ENCODE results near the gene PET117. TPM values are rescaled to one million over a fixed set of nuclear protein-coding genes. Genes with fewer than 3 reads are reported as not detected.
"Not testable (repeated sequence)": the region's sequence is repeated elsewhere in the genome, so short reads cannot be mapped to it uniquely, and the experiment has no call there.

The PET117 gene
- total RNA-seq, 1 experiment from 2014 or later = 17.9 TPM

GRCh38 chr20:18164356-18164755 is 26.7 kb downstream of the PET117 start:
- peak; percentile 57 for DNase-seq (ENCODE audit: low read depth)

- no peak for DNase-seq (ENCODE audit: low read depth)
Measured at GRCh38 chr20:18165553-18165952, 27.9 kb downstream of the PET117 start.

DNA sequence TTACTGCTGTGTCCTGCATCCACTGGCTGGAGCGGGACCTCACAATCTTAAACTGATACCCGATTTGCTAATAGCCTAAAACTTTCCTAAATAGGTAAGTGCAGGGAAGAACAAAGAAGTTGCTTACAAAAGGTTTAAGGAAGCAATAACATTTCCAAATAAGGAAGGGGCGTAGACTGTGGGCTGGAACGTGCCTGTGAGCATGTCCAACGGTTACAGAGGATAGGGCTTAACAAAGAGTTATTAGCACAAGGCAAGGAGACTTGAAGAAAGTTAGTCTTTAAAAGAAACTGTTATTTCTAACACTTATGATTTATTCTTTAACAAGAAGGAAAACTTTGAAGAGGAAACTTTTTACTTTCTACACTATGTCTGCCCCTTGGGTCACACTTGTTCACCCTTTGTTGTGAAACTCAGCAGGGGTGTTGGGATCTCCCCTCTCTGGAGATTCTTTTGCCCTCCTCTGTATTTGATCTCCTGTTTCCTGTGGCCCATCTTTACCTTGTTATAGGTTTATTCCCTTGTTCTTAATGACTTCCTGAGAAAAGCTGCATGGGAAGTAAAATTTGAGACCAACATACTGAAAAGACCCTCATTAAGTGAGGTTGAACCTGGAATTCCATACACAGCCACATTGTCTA is 28.7 kb downstream of the PET117 start:
- DNase-seq (ENCODE audit: low read depth) = no peak

- DNase-seq (ENCODE audit: low read depth) = no peak
Measured at GRCh38 chr20:18166950-18167349, 29.3 kb downstream of the PET117 start.

DNA sequence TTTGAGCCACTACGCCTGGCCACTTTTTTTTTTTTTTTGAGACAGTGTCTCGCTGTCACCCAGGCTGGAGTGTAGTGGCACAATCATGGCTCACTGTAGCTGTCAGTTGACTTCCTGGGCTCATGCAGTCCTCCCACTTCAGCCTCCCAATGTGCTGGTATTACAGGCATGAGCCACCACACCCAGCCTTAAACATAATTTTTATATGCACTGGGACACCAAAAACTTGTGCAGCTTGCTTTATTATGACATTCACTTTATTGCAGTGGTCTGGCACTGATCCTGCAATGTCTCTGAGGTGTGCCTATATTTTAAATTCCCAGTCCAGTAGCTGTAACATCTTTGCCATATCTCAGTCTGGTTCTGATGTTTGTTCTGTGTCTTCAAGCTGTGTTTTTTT is 34.7 kb downstream of the PET117 start:
- DNase-seq (ENCODE audit: low read depth) = no peak

DNA sequence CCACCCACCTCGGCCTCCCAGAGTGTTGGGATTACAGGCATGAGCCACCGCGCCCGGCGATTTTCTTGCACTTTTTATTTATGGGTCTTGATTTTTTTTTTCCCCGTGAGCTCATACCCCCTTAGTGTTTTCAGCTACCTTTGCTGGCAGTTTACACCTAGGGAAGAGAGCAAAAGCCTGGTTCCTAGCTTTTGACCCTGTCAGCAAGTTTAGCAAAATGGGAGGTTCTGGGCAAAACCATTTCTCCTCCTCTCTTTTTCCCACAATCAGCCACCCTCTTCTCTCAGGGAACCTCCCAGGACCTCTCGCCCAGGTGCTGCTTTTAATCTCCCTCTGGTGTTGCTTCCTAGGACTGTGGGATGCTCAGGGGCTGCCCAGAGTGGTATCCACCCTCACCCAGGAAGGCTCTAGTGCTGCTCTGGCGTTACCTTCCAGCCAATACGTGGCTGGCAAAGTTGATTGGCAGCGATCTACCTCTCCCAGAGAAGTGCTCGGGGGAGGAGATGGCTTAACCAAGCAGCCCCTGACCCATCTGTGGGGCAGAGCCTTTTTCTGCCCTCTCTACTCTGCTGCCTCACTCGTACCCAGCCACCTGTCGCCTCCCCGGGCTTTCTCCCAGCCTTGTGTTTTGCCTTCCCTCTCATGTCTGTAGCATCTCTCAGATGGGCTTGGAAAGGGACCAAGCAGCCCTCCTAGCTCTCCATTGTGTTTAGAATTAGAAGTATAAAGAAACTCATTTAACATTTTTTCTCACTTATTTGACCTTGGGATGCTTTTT is 37.4 kb downstream of the PET117 start:
- no peak for DNase-seq (ENCODE audit: low read depth)

DNA sequence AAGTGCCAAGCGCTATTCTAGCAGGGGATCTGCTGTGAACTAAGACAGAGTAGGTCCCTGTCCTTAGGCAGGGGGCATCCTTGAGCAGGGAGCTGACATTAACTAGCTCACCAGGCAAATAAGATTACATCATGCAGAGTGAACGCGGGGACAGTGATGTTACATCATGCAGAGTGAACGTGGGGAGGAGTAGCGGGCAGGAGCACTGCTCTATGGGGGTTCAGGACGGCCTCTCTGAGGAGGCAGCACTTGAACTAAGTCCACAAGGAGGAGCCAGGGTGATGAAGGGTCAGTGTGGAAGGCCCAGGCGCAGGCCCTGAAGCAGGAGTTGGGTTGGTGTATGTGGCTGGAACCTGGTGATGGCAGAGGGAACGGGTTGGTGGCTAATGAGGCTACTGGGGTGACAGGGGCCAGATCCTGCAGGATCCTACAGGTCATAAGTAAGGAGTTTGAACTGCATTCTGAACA is 38.7 kb downstream of the PET117 start:
- no peak for DNase-seq (ENCODE audit: low read depth)

- not testable (repeated sequence) for DNase-seq (ENCODE audit: low read depth)
Measured at GRCh38 chr20:18180366-18180765, 42.7 kb downstream of the PET117 start.

GRCh38 chr20:18180815-18181214 is 43.2 kb downstream of the PET117 start:
- no peak for DNase-seq (ENCODE audit: low read depth)

- no peak for DNase-seq (ENCODE audit: low read depth)
Measured at GRCh38 chr20:18187020-18187419, 49.4 kb downstream of the PET117 start.

DNA sequence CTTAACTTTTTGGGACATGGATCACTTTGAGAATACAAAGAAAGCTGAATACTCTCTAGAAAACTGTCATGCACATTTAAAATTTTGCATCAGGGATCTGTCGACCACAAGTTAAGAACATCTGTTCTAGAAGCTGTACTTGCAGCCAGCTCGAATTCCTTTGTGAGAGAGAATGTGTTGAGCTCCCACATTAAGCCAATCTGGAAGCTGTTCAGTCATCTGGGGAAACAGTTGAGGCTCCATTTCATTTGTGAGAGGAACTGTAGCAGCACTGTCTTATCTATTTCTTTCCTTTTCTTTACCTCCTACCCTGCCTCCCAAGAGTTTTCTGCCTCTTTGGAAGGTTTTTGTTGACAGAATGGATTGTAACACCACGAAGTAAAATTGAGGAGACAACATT is 50.8 kb downstream of the PET117 start:
- DNase-seq (ENCODE audit: low read depth) = no peak

DNA sequence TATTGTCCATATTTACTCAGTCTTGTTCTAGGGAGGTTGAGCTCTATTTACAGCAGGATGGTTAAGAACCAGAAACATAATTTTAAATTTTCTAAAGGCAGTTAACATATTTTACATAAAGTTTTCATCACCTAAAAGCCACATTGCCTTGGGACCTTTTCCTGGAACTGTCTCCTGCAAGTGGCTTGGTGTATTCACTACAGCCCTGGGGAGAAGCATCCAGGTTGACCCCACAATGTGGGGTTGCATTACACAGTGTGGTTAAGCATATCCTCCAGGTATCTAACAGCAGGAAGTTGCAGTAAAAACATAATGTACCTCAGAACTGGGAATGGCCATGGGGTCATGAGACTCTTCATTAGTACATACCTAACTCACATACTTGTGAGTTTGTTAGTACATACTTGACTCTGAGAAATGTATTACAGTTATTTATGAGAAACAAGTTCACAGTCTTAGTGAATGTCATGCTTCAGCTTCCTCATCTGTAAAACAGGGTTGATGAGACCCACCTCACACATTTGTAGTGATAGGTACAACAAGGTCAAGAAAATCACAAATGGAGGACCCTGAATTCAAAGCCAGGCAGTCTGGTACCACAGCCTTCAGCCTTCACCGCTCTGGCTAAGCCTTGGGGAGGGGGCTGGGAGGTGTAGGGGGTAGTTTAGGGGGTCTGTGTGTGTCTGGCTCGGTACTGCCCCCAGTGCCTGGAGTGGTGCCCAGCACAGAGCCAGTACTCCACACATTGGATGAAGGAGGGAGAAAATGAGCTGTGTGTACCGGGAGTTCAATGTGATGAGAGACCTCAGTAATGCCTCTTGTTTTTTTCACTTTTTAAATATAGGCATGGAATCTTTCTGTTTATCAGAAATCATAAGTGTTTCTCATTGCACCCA is 52.9 kb downstream of the PET117 start:
- no peak for DNase-seq (ENCODE audit: low read depth)

DNA sequence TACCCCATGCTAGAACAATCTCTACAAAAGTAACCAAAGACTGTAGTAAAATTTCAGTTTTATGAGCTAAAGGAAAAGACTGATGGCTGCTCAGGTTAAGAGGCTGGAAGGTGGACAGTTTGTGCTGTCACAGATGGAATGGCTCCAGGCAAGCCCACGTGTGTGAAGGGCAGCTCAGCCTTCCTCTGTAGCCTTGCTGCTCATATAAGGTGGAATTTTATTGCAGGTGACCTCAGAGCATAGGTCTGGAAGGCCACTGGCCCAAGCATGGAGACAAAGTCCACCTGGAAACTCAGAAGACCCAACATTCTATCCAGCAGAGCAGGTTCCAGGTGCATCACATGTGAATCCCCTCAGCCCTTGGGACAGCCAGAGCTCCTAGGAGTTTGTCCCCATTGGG is 53.6 kb downstream of the PET117 start:
- no peak for DNase-seq (ENCODE audit: low read depth)

Other genes starting within 250 kb of the PET117 start
- gene SNX5, start 169.1 kb upstream of the PET117 start, total RNA-seq (2014; rRNA removed; shearing (Covaris generic)) = 129 and 152 TPM in 2 replicates
- gene MGME1, start 168.8 kb upstream of the PET117 start, total RNA-seq (2014; rRNA removed; shearing (Covaris generic)) = 8.3 and 12.1 TPM in 2 replicates
- gene OVOL2, start 79.9 kb upstream of the PET117 start, total RNA-seq (2014; rRNA removed; shearing (Covaris generic)) = 0.91 and 1.0 TPM in 2 replicates
- gene KAT14, start within 50 bp of the PET117 start, total RNA-seq (2014; rRNA removed; shearing (Covaris generic)) = 14.5 and 21.9 TPM in 2 replicates
- 11.7 and 12.9 TPM in 2 replicates for gene ZNF133, start 150.7 kb downstream of the PET117 start, total RNA-seq (2014; rRNA removed; shearing (Covaris generic))